HG03025 (cell line): ENCODE measurements around the gene USF2.

Experiments used
- ATAC-seq: cut with Tn5 transposase; IDR thresholded peaks from one replicate; pipeline ENCODE4 v1.9.1; 2021; ENCODE audit warnings: mild to moderate bottlenecking, moderate library complexity; ENCODE audit not compliant: unreplicated experiment, low FRiP score

USF2 gene

DNA sequence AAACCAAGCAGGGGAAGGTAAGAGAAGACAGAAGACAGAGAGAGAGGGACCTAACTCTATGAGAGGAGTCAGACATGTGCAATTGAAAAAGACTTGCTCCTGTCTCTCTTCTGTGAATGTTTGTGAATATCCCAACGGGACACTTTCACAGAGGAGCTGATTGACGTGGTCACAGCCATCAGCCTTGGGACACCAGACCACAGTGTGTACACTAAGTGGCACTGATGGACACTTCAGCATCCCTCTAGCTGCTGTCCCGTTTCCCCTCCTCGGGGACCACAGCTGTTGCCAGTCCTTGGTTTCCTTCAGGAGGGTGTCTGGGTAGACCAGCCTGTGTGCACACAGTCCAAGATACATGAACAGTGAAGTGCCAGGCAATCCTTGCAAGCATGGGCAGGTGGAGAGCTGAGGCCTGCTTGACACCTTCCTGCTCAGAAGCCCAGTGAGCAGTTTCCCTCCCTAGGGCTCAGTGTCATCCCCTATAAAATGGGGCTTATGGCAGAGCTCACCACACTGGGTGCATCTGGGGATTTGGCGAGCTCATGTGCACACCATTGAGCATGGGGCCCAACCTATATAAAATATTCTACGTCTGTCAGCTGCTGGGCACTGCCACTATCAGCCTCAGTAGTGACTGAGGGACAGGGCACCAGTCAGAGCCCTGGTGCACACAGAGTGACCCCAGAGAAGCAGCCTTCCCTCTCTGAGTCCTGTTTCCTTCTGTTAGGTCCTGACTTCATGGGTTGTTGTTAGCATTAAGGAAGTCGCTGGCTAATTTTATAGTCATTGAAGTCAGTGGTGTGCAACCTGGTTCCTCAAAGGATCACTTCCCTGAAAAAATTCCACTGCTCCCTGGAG lies 4.3 kb upstream of the USF2 start:
- no peak for ATAC-seq

DNA sequence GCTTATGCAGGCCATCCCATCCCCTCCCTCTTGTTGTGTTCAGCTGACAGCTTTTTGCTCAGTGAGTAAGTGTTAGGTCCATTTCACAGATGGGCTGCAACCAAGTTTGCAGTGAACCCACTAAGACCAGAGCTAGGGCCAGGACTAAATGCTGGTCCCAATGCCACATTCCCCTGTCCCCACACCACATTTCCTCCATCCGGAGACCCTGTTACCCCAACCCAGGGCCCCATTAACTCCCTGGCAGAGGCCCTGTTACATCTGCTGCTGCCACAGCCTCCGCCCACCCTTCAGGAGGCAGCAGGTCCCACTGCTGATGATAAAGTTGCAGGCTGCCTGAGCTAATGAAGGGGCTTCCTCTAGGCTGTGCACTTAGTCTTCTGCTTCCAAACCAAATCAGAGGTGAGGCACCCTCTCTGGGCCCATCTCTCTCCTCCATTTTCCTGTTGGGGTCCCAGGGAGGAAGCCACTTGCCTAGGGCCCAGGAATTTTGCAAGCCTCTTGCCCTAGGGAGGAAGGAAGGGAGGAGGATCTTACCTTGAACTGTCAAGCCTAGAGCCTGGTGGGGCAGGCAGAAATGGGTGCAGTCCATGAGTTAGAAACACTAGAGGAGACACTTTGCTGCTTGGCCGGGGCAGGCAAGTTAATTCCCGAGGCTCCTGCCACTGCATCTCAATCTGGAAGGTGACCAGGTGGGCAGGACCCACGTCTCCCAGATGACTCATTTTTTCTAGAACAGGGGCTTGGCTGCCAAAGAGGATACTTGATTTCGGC lies 3.4 kb upstream of the USF2 start:
- no peak for ATAC-seq

- ATAC-seq, result no peak
Measured at GRCh38 chr19:35265900-35266519, 2.8 kb upstream of the USF2 start.

- ATAC-seq, result no peak
Measured at GRCh38 chr19:35266520-35267352, 2.0 kb upstream of the USF2 start.

- ATAC-seq, result no peak
Measured at GRCh38 chr19:35267353-35267817, 1.4 kb upstream of the USF2 start.

DNA sequence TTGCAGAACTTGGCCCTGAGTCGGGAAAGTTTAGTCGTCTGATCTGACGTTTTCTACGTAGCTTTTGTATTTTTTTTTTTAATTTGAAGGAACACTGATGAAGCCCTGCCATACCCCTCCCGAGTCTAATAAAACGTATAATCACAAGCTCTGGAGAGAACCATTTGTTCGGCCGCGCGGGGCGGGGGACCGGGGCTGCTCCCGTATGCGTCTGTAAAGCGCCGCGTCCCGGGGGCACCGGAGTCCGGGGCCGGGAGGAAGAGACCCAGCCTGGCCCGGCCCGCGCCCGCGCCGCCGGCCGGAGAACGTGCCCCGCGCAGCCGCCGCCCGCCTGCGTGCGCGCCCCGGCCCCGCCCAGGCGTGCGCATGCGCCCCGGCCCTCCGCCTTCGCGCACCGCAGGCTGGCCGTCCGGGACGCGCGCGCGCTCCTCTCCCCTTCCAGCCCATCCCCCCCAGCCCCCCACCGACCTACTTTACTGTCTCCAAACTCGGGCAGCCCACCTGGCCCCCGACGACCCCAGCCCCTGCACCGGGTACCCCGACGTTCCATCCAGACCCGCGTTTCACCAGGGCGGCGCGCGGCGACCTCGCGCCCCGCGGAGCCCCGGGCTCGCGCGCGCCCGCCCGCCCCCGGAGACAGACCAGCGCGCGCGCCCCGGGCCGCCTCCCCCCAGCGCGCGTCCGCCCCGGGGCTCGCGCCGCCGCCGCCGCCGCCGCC lies 785 bp upstream of the USF2 start:
- peak; percentile 39 for ATAC-seq

DNA sequence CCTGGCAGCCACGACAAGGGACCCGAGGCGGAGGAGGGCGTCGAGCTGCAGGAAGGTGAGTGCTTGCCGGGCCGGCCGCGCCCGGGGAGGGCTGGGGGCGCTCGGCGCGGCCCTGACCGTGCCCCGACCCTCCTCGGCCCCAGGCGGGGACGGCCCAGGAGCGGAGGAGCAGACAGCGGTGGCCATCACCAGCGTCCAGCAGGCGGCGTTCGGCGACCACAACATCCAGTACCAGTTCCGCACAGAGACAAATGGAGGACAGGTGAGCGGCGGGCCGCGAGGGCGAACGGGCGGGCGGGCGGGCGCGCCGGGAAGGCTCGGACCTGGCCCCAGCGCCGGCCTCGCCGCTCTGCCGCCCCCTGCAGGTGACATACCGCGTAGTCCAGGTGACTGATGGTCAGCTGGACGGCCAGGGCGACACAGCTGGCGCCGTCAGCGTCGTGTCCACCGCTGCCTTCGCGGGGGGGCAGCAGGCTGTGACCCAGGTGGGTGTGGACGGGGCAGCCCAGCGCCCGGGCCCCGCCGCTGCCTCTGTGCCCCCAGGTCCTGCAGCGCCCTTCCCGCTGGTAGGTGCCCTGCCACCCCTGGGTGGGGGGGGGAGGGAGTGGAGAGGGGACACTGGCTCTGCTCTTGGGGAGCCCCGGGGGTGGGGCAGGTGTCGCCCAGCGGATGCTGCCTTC lies 816 bp downstream of the USF2 start:
- peak; percentile 37 for ATAC-seq

DNA sequence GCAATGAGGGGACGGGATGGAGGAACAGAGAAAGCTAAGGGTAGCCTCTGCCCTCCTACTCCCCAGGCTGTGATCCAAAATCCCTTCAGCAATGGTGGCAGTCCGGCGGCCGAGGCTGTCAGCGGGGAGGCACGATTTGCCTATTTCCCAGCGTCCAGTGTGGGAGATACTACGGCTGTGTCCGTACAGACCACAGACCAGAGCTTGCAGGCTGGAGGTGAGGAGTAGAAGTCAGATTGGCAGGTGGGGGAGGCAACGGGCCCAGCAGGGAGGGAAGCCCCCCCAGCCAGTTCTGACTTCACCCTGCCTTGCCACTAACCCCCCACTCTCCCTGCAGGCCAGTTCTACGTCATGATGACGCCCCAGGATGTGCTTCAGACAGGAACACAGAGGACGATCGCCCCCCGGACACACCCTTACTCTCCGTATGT lies 1.6 kb downstream of the USF2 start:
- no peak for ATAC-seq

DNA sequence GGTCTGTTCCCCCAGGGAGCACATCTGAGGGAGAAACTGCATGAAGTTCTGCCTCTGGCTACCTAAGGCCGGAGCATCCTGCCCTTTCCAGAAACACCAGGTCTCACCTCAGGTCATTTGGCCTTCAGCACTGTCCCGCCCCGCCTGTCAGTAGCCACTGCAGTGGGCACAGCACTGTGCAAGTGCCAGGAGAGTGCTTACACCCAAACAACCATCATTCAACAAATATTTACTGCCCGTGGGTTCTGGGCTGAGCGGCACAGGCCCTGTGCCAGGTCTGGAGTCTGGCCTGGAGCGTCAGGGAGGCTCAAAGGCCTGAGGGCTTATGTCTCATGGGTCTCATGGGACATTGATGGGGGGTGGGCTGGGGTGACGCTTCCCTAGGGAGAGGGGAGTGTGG lies 2.8 kb downstream of the USF2 start:
- no peak for ATAC-seq

DNA sequence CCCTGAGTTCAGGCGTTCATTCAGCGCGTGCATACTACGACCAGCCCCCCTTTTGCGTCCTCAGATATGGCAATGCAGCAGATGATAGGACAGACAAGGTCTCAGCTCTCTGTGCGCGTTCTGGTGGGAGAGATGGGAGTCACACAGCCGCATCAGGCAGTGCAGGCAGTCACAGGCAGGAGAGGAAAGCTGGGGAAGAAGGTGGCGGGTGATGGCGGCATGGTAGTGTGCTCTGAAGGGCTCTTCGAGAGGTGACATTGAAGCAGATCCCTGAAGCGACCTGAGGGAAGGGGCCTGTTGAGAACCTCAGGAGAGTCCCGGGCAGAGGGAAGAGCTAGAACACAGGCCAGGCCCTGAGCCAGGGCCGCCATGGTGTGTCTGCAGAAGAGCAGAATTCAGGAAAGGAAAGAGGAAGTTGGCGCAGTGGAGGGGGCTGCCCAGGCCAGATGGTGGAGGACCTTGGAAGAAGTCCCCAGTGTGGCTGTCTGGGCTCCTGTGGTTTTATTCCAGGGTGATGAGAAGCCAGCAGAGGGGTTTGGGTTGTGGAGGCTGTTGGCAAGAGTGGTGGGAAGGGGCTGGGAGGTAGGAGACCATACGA lies 3.5 kb downstream of the USF2 start:
- ATAC-seq, result no peak

DNA sequence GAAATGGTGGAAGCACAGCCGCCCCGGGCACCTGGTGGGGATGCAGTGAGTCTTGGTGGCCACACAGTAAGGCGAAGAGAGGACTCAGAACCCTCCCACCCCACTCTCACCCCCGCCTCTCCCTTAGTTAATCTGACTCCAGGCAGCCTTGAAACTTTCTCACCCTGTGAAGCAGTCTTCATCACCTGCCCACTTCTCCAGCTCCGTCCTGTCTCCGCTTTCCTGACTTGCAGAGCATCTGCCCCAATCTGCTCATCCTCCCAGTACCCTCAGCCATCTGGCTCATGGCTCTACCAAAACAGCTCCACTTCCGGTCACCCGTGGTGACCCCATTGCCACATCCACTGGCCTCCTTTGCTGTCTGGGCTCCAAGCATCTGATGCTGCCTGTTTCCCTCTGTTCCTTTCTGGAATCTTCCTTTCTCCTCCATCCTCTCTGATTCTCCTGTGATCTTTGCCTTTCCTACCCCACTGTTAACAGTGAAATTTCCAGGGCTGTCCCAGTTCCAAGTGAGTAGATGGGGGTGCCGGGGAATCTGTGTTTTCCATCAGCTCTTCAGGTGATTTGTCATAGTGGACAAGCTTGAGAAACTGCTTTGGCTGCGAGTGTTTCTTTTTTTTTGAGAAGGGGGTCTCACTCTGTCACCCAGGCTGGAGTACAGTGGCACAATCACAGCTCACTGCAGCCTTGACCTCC lies 4.3 kb downstream of the USF2 start:
- ATAC-seq, result no peak

DNA sequence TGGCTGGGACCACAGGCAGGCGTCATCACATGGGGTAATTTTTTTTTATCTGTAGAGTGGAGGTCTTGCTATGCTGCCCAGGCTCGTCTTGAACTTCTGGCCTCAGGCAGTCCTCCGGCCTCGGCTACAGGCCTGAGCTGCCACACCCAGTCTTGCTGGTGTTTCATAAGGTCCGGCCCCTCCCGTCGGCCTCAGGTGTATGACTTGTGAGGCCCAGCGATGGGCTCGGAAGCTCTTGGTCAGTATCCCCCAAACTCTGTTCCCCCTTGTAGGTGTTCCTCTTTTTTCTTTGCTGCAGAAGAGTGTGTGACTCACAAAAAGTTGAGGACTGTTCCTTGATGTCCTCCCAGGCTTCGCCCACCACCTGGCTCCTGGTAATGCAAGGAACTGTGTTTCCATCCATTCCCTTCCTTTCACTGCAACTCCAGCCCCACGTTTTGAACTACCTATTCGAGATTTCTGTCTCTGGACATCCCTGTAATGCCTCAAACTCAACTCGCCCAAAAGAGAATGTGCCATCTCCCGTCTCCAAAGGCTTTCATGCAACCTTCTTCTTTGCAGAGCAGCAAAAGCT lies 5.0 kb downstream of the USF2 start:
- no peak for ATAC-seq

DNA sequence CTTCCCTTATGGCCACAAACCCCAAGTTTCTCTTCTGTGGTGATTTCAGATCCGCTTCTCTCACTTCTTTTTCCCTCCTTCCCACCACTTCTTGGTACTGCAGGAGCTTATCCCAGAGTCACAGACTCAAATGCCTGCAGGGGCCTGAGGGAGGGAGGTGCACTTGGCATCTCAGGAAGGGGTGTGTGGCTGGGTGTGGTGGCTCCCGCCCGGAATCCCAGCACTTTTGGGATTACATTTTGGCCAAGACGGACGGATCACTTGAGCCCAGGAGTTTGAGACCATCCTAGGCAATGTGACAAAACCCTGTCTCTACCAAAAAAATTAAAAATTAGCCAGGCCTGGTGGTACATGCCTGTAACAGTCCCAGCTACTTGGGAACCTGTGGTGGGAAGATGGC lies 5.6 kb downstream of the USF2 start:
- ATAC-seq, result no peak

DNA sequence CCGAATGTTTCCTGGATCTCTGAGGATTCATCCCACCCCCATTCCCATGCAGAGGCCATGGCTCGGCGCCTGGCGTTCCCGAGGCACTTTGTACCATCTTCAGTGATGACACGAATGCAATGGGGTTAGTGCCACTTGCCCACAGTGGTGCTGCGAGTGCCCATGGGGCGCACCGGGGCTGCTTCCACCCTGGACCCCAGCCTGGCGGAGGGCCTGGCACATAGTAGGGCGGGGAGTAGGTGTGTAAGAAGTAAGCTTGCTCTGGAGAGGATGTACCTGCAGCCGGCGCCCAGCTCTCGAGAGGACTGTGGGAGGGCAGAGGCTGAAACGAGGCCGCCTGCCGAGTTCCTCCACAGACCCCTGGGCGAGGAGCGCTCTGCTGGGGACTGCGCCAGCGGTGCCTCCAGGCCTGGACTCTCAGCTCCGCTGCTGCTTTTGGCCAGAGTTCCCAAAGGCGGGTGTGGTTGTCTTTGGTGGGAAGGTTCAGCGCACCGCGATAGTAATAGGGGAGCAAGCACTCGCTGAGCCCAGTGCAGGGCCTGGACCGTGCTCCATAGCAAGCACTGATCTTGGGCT lies 8.0 kb downstream of the USF2 start:
- ATAC-seq, result no peak

DNA sequence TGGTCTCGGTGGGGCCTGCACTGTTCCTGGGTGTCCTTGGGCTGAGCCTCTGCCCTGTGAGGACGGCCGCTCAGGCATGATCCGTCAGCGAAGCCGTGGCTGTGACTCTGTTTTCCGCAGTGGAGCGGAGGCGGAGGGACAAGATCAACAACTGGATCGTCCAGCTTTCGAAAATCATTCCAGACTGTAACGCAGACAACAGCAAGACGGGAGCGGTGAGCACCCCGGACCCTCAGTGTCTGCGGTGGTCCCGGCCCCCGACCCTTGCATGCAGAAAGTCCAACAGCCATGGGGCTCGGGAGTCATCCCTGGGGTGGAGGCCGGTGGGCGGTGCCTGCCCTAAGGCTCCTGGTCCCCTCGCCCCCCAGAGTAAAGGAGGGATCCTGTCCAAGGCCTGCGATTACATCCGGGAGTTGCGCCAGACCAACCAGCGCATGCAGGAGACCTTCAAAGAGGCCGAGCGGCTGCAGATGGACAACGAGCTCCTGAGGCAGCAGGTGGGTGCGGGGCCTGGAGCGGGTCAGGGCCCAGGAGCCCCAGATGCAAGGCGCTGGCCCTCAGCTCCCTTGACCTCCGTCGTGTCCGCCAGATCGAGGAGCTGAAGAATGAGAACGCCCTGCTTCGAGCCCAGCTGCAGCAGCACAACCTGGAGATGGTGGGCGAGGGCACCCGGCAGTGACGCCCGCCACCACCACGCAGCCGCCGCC lies 10.0 kb downstream of the USF2 start:
- no peak for ATAC-seq

- ATAC-seq, result no peak
Measured at GRCh38 chr19:35279374-35279773, 10.6 kb downstream of the USF2 start.
